AG09319 (cell line): ENCODE measurements around the gene YIPF5.
A peak's percentile ranks its signal among the peaks of the same experiment; 100 is the strongest.

ENCODE experiments used
- DNase-seq: peaks from one replicate; pipeline ENCODE4 v3.0.0-alpha.2; 2010; ENCODE audit warnings: low read depth; ENCODE audit errors: extremely low read depth
- TF ChIP-seq, protein P1 (sequence below): IDR thresholded peaks from 2 replicates; pipeline ENCODE4 v1.5.1; 2011; ENCODE audit warnings: low read depth, mild to moderate bottlenecking, inconsistent platforms, low read length, moderate library complexity

The YIPF5 gene

DNA sequence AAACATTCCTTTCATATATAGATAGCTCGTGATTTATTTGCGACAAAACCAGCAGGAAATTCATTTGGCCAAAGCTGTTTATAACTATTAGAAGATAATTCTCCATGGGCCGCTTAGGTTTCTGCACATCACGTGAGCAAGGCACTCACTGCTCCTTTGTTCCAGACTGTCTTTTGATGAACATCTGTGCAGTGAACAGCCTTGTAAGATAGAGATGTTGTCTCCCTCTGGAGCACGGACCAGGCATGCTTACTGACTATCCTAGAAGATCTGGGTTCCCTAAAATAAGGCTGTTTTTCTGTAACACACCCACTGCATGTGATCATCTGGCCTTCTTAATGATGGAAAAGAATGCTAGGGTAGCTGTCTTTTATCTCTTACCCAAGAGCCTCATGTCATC is 30.9 kb downstream of the YIPF5 start:
- TF ChIP-seq, protein P1, sequence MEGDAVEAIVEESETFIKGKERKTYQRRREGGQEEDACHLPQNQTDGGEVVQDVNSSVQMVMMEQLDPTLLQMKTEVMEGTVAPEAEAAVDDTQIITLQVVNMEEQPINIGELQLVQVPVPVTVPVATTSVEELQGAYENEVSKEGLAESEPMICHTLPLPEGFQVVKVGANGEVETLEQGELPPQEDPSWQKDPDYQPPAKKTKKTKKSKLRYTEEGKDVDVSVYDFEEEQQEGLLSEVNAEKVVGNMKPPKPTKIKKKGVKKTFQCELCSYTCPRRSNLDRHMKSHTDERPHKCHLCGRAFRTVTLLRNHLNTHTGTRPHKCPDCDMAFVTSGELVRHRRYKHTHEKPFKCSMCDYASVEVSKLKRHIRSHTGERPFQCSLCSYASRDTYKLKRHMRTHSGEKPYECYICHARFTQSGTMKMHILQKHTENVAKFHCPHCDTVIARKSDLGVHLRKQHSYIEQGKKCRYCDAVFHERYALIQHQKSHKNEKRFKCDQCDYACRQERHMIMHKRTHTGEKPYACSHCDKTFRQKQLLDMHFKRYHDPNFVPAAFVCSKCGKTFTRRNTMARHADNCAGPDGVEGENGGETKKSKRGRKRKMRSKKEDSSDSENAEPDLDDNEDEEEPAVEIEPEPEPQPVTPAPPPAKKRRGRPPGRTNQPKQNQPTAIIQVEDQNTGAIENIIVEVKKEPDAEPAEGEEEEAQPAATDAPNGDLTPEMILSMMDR, result peak; percentile 37
- peak; percentile 18 for DNase-seq

DNA sequence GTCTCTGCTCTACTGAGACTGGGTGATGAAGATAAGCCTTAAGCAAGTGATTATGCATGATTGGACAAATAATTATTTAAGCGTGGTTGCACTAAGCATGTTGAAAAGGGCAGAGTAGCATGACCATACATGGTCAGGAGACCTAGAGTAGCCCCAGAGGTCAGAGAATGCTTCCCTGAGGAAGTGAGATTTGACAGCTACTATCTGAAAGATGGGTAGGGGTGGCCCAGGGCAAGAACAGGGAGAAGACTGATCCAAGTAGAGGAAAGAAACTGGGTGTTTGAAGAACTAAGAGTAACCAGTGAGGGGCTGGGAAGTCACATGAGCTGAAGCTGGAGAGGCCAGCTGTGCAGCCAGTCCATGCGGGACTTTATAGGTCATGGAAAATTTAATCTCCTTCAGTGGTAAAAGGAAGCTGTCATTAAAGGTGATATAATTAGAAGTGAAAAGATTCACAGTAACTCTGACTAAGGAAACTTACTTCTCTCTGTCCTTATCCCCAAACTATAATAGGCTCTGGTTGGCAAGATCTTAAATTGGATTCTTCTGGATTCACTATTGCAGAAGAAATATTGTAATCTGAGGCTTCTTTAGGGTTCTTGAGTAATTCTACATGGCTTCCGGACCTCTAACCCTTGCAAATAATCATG is 35.2 kb downstream of the YIPF5 start:
- DNase-seq, result no peak
- TF ChIP-seq, protein P1, result no peak

DNA sequence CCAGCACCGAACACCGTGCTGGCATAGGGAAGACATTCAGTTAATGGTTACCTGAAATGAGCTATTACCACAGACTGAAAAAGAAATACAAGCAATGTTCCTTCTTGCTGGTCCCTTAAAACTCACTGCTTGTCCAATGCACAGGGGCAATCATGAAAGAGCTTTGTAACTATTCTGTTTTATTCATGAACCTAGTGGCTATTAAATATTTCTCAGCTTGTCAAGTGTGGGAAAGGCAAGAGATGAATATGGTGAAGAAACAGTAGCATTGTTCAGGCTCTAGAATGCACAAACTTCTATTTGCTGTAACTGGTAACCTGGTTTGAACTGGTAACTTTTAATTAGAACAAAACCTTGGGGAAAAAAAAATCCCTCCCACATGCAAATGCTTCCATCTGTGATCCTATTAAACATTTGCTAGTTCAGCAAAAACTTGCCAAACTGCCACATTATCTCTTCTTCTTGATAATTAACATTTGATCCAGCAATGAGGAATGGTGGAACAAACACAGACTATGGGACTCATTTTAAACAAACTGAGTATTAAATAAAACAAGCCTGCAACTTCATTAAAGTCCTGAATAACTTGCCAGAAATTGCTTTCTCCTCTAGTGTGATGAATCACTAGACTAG is 36.1 kb downstream of the YIPF5 start:
- DNase-seq, result no peak
- TF ChIP-seq, protein P1, result no peak

DNA sequence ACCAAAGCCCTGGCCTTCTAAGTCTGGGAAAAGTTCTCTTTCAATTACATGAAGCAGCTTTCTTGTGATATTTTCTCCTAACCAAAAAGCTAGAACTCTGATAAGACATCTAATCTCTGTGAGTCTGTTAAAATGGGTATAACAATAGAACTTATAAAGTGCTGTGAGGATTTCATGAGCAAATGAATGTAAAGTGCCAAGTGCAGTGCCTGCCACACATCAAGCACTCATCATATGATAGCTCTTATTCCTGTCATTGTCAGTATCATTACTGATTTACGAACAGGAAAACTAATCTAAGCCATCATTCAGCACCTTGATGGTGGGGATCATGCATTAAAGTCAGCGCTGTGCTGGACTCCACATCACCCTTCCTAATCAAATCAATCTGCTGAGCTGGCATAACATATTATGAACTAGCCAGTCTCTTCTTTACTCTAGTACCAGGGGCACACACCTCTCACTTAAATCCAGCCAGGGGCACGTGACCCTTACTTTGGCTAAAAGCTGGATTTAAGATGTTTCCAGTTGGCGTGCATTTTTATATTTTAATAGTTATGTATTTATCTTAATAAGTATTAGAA is 37.3 kb downstream of the YIPF5 start:
- TF ChIP-seq, protein P1, result no peak
- no peak for DNase-seq

DNA sequence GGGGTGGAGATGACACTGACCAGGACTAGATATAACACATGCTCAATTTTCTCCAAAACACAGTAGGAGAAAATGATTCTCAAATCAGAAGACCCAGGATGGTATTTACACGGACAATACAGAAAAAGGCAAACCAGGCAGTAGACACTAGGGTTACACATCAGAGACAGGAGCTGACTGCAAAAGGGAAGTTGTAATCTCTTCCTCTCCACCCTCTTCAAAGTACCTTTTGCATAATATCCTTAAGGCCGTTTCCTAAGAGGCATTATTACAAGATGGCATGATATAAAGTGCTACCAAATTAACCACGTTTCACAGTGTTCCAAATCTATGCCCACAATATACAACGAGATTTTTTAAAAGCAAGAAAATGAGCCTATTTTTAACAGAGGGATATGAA is 39.2 kb downstream of the YIPF5 start:
- TF ChIP-seq, protein P1, result no peak

DNA sequence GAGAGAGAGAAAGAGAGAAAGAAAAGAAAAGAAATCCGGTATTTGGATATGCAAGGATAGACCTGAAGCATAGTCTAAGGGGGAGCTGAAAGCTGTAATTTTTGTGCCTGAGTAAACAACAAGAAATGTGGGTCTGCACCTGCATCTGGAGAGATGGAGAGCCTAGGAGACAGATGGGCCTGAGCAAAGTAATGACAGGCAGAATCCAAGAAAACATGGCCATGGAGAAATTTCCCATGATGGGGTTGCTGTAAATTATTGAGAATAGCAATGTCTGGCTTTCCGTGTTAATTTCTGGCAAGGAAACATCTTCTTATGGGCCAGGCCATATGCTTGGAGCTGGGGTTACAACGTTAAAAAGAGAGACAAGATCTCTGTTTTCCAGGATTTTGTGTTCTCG is 40.2 kb downstream of the YIPF5 start:
- no peak for DNase-seq

More for the DNA sequence above, 39.2 kb downstream of the YIPF5 start:
- DNase-seq, result no peak

DNA sequence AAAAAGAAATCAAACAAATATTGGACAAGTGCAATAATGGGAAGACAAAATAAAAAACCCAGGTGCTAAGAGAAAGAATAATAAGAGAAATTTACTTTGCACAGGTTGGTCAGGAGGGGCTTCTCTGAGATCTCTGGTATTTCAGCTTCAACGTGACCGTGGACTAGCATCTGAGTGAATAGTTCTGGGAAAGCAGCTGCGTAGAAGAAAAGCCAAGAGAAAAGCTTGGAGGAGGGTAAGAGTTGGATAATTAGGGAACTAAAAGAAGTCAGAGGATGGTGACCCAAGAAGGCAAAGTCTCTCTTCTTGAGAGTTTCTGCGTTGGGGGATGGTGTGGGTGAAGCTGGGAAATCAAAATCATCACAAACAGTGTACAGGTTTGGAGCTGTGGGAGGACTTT is 41.6 kb downstream of the YIPF5 start:
- no peak for DNase-seq
- TF ChIP-seq, protein P1, result no peak

More for the DNA sequence above, 40.2 kb downstream of the YIPF5 start:
- TF ChIP-seq, protein P1, result no peak
